Measurements from ENCODE around the gene LRRC53.

GRCh38 chr1:74452035-74452434, 60.4 kb downstream of the LRRC53 start:
- TF ChIP-seq CTCF (IDR thresholded peaks at IDR 0.05; ENCODE audit: low read depth, low read length, poor library complexity, severe bottlenecking), result no peak
- TF ChIP-seq EZH2phosphoT487 (IDR thresholded peaks at IDR 0.05; ENCODE audit: borderline replicate concordance, low read length), result no peak
